GM21423 (cell line): ENCODE results near the gene ABTB1.

ENCODE experiments used
- ATAC-seq: cut with Tn5 transposase; IDR thresholded peaks from one replicate; pipeline ENCODE4 v1.9.1; 2021; ENCODE audit warnings: mild to moderate bottlenecking, moderate library complexity; ENCODE audit not compliant: unreplicated experiment

Gene ABTB1

DNA sequence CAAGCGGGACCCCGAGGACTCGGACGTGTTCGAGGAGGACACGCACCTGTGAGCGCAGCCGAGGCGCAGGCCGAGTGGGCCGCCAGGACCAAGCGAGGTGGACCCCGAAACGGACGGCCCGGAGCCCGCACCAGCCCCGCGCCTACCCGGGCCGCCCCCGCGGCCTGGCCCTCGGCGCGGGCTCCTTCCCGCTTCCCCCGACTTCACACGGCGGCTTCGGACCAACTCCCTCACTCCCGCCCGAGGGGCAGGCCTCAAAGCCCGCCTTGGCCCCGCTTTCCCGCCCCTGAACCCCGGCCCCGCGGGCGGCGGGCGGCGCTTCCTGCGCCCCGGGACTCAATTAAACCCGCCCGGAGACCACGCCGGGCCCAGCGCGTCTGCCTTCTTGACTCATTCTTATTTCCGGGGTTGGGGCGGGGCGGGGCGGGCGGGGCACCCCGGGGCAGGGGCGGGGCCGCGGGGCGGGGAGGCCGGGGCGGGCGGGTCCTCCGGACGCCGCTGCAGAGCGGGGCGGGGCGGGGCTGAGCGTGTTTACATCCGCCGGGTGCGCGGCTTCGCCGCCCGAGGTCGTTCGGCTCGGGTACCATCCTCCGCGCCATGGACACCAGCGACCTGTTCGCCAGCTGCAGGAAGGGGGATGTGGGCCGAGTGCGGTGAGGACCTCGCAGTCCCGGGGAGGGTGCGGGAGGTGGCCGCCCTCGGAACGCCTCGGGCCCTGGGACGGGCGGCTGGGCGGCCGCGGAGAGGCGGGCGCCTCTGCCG lies at the start of gene ABTB1:
TSS of gene ABTB1 (plus strand) at position 524 of the 762 bp plus-strand sequence. CDS start at position 598, 74 bp downstream.
- peak; percentile 78 for ATAC-seq

- no peak for ATAC-seq
These were observed 48.7 kb upstream of the ABTB1 start for GRCh38 chr3:127624063-127624462.

DNA sequence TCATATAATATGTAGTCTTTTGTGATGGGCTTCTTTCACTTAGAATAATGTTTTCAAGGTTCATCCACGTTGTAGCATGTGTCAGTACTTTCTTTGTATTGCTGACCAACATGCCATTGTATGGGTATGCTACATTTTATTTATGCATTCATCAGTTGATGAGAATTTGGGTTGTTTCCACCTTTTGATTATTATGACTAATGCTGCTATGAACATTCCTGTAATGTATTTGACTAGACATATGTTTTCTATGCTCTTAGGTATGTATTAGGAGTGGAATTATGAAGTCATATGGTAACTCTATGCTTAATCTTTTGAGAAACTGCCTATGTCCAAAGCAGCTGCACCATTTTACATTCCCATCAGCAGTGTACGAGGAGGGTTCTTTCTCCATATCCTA lies 46.9 kb upstream of the ABTB1 start:
- no peak for ATAC-seq

GRCh38 chr3:127628426-127628787 lies 44.3 kb upstream of the ABTB1 start:
- no peak for ATAC-seq

DNA sequence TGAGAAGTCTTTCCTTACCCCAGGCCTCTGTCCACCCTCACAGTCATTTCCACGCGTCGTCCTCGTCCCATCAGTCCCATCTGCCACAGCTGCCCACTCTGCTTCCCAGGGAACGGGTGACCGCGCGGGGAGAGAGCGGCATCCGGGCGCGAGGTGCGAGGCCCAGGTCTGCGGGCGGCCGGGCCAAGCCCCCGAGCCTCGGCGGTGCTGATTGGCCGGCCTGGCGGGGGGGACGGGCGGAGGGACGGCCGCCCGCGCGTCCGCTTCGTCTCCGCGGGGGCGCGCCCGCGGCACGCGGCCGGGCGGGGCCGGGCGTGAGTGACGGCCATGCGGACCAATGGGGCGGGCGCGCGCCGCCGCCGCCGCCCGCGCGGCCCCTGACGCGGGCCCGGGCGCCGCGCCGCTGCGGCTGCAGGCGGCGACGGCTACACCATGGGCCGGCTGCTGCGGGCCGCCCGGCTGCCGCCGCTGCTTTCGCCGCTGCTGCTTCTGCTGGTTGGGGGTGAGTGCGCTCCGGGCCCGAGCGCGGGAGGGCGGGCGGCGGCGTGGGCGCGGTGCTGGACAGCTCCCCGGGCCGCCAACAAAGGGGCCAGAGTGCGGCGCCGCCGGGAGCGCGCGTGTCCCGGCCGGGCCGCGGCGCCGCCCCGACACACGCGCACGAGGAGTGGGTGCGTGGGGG lies 43.8 kb upstream of the ABTB1 start, which contains the start of gene PODXL2:
TSS of gene PODXL2 (plus strand) at position 398 of the 679 bp plus-strand sequence. CDS start at position 433, 35 bp downstream.
- peak; percentile 47 for ATAC-seq

- no peak for ATAC-seq
These were observed 43.0 kb upstream of the ABTB1 start for GRCh38 chr3:127629467-127630403.

GRCh38 chr3:127630811-127631714 lies 41.7 kb upstream of the ABTB1 start:
- no peak for ATAC-seq

- no peak for ATAC-seq
These were observed 40.5 kb upstream of the ABTB1 start for GRCh38 chr3:127632035-127632820.

DNA sequence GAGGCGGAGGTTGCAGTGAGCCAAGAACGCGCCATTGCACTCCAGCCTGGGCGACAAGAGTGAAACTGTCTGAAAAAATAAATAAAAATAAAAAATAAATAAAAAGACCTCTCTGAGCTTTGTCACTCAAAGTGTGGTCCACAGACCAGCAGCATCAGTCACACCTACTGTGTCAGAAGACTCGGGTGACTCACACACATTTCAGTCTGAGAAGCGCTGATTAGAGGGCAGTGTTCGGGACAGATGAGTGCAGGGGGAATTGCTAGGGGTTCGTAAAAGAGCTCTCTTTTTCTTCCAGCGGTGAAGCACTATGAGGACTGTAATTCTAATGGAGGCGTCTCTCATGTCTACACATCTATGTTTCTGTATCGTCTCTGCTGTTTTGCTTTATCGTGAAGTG lies 38.1 kb upstream of the ABTB1 start:
- no peak for ATAC-seq

- no peak for ATAC-seq
These were observed 35.2 kb upstream of the ABTB1 start for GRCh38 chr3:127637546-127637945.

GRCh38 chr3:127637971-127638370 lies 34.8 kb upstream of the ABTB1 start:
- ATAC-seq: no peak

DNA sequence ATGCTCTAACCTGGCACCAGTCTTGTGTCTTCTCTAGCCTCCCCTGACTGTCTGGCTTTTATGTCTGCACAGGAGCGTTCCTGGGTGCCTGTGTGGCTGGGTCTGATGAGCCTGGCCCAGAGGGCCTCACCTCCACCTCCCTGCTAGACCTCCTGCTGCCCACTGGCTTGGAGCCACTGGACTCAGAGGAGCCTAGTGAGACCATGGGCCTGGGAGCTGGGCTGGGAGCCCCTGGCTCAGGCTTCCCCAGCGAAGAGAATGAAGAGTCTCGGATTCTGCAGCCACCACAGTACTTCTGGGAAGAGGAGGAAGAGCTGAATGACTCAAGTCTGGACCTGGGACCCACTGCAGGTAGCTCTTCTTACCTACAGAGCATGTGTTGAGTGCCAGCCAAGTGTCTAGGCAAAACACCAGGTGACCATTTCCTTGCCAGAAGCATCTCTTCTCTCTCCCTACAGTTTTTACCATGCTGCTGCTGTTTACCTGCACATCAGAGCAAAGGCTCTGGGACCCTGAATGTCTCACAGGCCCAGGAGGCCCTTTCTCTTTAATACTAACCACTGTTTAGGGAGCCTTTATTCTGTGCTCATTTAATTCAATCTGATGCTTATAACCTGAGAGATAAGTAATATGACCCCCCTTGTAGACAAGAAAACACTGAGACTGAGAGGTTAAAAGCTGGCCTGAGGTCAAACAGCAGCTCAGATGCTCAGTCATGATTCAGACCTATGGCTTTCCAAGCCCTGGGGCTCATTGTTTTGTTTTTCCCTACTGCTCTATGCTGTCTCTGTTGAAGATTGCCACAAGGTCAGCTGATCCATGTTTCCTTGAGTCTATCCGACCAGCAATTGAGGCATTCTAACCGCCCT lies 33.3 kb upstream of the ABTB1 start:
- ATAC-seq: no peak

DNA sequence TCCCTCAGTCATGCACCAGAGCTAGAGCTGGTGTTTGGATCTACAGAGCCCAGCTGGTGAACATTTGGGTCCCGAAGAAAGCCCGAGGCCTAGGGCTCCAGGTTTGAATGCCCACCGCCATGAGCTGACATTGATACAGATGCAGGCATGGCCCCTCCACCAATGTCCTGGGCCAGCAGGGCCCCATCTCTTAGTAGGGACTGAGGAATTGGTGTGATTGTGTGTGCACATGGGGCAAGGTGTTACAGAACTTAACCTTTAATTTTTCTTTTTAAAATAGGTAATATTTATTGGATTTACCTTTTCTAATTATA lies 32.8 kb upstream of the ABTB1 start:
- ATAC-seq: no peak

DNA sequence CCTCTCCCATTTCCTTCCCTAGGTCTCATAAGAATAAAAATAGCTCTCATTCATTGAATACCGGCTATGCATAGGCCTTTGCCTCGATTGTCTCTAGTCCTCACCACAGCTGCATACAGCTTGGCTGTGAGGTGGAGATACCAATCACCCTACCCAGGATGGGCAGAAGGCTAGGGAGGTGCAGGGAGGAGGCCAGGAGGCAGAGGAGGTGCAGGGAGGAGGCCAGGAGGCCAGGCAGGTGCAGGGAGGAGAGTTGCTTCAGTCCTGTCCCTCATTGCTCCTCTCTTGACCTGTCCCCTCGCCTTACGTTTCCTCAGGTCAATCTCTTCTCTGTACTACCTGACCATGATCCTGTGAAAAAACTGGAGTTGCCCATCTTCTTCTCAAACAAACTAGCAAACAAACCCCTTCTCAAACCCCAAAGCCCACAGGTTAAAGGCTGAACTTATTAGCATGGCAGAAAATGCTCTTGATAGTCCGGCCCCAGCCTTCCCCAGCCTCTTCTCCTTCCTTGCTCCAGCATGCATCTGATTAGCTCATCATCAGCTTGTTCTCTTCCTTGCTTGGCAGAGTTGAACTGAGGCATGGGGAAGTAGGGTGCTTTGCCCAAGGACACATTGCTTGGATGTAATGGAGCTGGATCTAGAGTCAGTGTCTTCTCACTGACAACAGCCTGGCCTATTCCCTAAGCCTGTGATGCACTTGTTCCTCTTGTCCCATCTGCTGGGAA lies 27.9 kb upstream of the ABTB1 start:
- ATAC-seq: no peak

DNA sequence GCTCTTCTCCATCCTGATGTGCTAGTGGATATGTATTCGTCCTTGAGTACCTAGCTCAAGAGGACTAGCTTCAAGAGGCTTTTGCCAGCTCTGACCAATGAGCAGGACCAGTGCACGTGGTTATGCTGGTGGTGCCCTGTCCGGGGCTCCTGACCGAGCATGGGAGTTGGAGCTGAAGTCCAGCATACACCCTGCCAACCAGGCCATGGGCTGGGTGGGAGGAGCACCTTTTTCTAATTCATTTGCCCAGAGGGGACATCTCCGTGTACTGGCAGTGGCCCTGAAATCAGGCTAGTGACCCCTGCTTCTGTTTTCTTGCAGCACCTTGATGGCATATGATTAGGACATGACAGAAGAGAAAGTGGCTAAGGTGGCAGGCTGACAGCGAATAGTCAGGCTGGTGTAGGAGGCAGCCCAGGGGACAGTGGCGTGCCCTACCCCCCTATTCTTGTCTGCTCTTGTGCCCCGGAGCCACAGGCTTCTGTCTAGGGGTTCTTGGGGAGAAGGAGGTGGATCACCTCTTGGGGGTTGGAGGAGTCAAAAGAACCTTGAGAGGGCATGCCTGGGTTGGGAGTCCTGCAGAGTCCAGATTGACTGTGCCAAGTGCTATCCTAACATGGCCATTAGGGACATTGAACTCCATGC lies 27.3 kb upstream of the ABTB1 start:
- ATAC-seq: no peak

- ATAC-seq: no peak
These were observed 26.2 kb upstream of the ABTB1 start for GRCh38 chr3:127646501-127647046.

DNA sequence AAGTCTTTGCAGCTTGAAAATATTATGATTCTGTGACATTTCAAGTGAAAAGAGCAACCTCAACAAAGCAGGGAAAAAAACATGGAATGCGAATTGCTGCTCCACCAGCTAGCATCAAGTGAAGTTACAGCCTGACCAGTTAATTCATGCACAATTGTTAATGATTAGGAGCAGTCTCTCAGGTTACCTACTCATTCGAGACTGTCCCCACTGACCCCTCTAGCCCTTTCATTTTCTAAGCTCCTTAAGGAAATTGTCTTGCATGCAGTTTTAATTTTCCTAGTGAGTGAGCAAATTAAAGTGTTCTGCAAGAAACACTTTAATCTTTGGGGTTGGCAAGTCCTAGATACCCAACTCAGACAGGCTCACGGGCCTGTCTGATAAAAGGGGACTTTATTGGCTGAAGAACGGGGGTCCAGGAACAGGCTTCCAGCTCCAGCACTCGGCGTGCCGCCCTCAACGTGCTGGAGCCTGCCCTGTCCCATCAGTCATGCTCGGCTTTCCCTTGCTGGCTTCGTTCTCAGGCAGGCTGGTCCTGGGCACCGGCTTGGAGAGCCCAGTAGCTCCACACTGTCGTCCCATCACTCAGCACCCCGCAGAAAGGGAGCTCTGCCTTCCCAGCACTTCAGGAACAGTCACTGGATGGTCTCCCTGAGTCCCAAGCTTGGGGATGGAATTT lies 25.4 kb upstream of the ABTB1 start:
- ATAC-seq: no peak
